WTC11 (cell line): Measurements from ENCODE around the gene ERAP2. TPM values are rescaled to one million over a fixed set of nuclear protein-coding genes. Genes with fewer than 3 reads are reported as not detected.
A peak's percentile ranks its signal among the peaks of the same experiment; 100 is the strongest.

Experiments
- ATAC-seq: fragments of 200-7000 bp; cut with Tn5 transposase; 2 replicates; pipeline ENCODE4 v1.10.0; 2021; ENCODE audit warnings: mild to moderate bottlenecking, moderate library complexity
- CTCF ChIA-PET: fragments of 300-600 bp; sonication (Branson Sonifier 250); formaldehyde crosslinking; loops from one replicate; lab custom pipeline; 2021; ENCODE audit warnings: antibody characterized with exemption; lab: Charles Lee
- POLR2A ChIA-PET: fragments of 350-600 bp; sonication (Branson Sonifier 250); formaldehyde crosslinking; loops from one replicate; lab custom pipeline; 2021; ENCODE audit warnings: antibody characterized with exemption; lab: Charles Lee
- DNase-seq: peaks from one replicate; pipeline ENCODE4 v3.0.0; 2021; ENCODE audit warnings: low spot score
- H3K27ac Mint-ChIP-seq: 2 replicates; pipeline ENCODE4 v1.8.0; 2021; ENCODE audit warnings: mixed read lengths
- H3K27me3 Mint-ChIP-seq: 2 replicates; pipeline ENCODE4 v1.8.0; 2021; ENCODE audit warnings: low read depth, mild to moderate bottlenecking, moderate library complexity, mixed read lengths
- H3K36me3 Mint-ChIP-seq: 2 replicates; pipeline ENCODE4 v1.8.0; 2021; ENCODE audit warnings: mixed read lengths
- H3K4me1 Mint-ChIP-seq: 2 replicates; pipeline ENCODE4 v1.8.0; 2022; ENCODE audit warnings: mixed read lengths
- H3K4me3 Mint-ChIP-seq: 2 replicates; pipeline ENCODE4 v1.8.0; 2021; ENCODE audit warnings: mild to moderate bottlenecking, moderate library complexity, mixed read lengths
- H3K9me3 Mint-ChIP-seq: 2 replicates; pipeline ENCODE4 v1.8.0; 2021; ENCODE audit warnings: mixed read lengths
- AR ChIP-seq: fragments of 250-450 bp; sonication (Bioruptor Pico); IDR thresholded peaks from 2 replicates; pipeline ENCODE4 v1.9.0; 2021; ENCODE audit warnings: mild to moderate bottlenecking
- CREM ChIP-seq: sonication (generic); formaldehyde crosslinking; IDR thresholded peaks from 2 replicates; pipeline ENCODE4 v1.8.1; 2022; ENCODE audit warnings: mild to moderate bottlenecking, missing genetic modification reagents, moderate library complexity
- ELF4 ChIP-seq: sonication (generic); formaldehyde crosslinking; IDR thresholded peaks from 2 replicates; pipeline ENCODE4 v1.8.1; 2022; ENCODE audit warnings: low read depth, mild to moderate bottlenecking, moderate library complexity, missing genetic modification reagents
- EMX1 ChIP-seq: fragments of 250-450 bp; sonication (Bioruptor Pico); IDR thresholded peaks from 2 replicates; pipeline ENCODE4 v1.8.0; 2021; ENCODE audit warnings: mild to moderate bottlenecking
- ESRRA ChIP-seq: sonication (generic); formaldehyde crosslinking; IDR thresholded peaks from 2 replicates; pipeline ENCODE4 v1.8.1; 2022; ENCODE audit warnings: mild to moderate bottlenecking, missing genetic modification reagents, borderline replicate concordance
- GABPB1 ChIP-seq: sonication (generic); formaldehyde crosslinking; IDR thresholded peaks from 2 replicates; pipeline ENCODE4 v1.8.1; 2023; ENCODE audit warnings: mild to moderate bottlenecking, missing genetic modification reagents
- IRF2 ChIP-seq: sonication (generic); formaldehyde crosslinking; IDR thresholded peaks from 2 replicates; pipeline ENCODE4 v1.8.0; 2022; ENCODE audit warnings: low read depth, missing genetic modification reagents, borderline replicate concordance
- JAZF1 ChIP-seq: fragments of 250-450 bp; sonication (Bioruptor Pico); IDR thresholded peaks from 2 replicates; pipeline ENCODE4 v1.9.0; 2021; ENCODE audit warnings: moderate library complexity, mild to moderate bottlenecking, inconsistent platforms
- NFATC4 ChIP-seq: fragments of 250-450 bp; sonication (Bioruptor Pico); IDR thresholded peaks from 2 replicates; pipeline ENCODE4 v1.9.0; 2021; ENCODE audit warnings: mild to moderate bottlenecking
- NFE2L1 ChIP-seq: sonication (generic); formaldehyde crosslinking; IDR thresholded peaks from 2 replicates; pipeline ENCODE4 v1.8.1; 2023; ENCODE audit warnings: missing genetic modification reagents
- OVOL2 ChIP-seq: fragments of 250-450 bp; sonication (Bioruptor Pico); IDR thresholded peaks from 2 replicates; pipeline ENCODE4 v1.9.0; 2021; ENCODE audit warnings: mild to moderate bottlenecking, borderline replicate concordance
- PRDM15 ChIP-seq: sonication (generic); formaldehyde crosslinking; IDR thresholded peaks from 2 replicates; pipeline ENCODE4 v1.8.0; 2022; ENCODE audit warnings: missing genetic modification reagents
- PRRX2 ChIP-seq: fragments of 250-450 bp; sonication (Bioruptor Pico); IDR thresholded peaks from 2 replicates; pipeline ENCODE4 v1.8.0; 2021; ENCODE audit warnings: mild to moderate bottlenecking
- RORB ChIP-seq: fragments of 250-450 bp; sonication (Bioruptor Pico); IDR thresholded peaks from 2 replicates; pipeline ENCODE4 v1.9.0; 2021; ENCODE audit warnings: mild to moderate bottlenecking
- TEAD1 ChIP-seq: sonication (generic); formaldehyde crosslinking; IDR thresholded peaks from 2 replicates; pipeline ENCODE4 v1.8.0; 2022; ENCODE audit warnings: mild to moderate bottlenecking, missing genetic modification reagents
- USF1 ChIP-seq: sonication (generic); formaldehyde crosslinking; IDR thresholded peaks from 2 replicates; pipeline ENCODE4 v1.8.0; 2022; ENCODE audit warnings: mild to moderate bottlenecking, missing genetic modification reagents
- USF2 ChIP-seq: sonication (generic); formaldehyde crosslinking; IDR thresholded peaks from 2 replicates; pipeline ENCODE4 v1.8.1; 2023; ENCODE audit warnings: mild to moderate bottlenecking, missing genetic modification reagents, moderate library complexity
- ZNF219 ChIP-seq: sonication (generic); formaldehyde crosslinking; IDR thresholded peaks from 2 replicates; pipeline ENCODE4 v1.8.0; 2023; ENCODE audit warnings: missing genetic modification reagents, mild to moderate bottlenecking, borderline replicate concordance
- ZNF671 ChIP-seq: fragments of 250-450 bp; sonication (Bioruptor Pico); IDR thresholded peaks from 2 replicates; pipeline ENCODE4 v1.8.0; 2021; ENCODE audit warnings: mild to moderate bottlenecking
- total RNA-seq: library from RNA; stranded (reverse); gene quantifications from 3 replicates; pipeline ENCODE4 v1.2.3, GENCODE V29; 2021
- TF ChIP-seq, protein P1 (sequence below): sonication (generic); formaldehyde crosslinking; IDR thresholded peaks from 2 replicates; pipeline ENCODE4 v1.8.1; 2022; ENCODE audit warnings: mild to moderate bottlenecking, moderate library complexity, missing genetic modification reagents
- TF ChIP-seq, protein P2 (sequence below): sonication (generic); formaldehyde crosslinking; IDR thresholded peaks from 2 replicates; pipeline ENCODE4 v1.8.1; 2022; ENCODE audit warnings: low read depth, mild to moderate bottlenecking, moderate library complexity, missing genetic modification reagents, borderline replicate concordance
- TF ChIP-seq, protein P3 (sequence below): sonication (generic); formaldehyde crosslinking; IDR thresholded peaks from 2 replicates; pipeline ENCODE4 v1.8.0; 2022; ENCODE audit warnings: mild to moderate bottlenecking, missing genetic modification reagents

Gene ERAP2
- total RNA-seq, 1 experiment from 2014 or later = 0.13 TPM

GRCh38 chr5:96952118-96952750 lies 75.9 kb downstream of the ERAP2 start:
- TF ChIP-seq, protein P1, sequence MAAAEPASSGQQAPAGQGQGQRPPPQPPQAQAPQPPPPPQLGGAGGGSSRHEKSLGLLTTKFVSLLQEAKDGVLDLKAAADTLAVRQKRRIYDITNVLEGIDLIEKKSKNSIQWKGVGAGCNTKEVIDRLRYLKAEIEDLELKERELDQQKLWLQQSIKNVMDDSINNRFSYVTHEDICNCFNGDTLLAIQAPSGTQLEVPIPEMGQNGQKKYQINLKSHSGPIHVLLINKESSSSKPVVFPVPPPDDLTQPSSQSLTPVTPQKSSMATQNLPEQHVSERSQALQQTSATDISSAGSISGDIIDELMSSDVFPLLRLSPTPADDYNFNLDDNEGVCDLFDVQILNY (CRISPR knock-in tag) = no peak
- no peak for TF ChIP-seq RORB (CRISPR knock-in tag)
- TF ChIP-seq GABPB1 (CRISPR knock-in tag) = no peak
- TF ChIP-seq ZNF671 (CRISPR knock-in tag) = no peak
- no peak for TF ChIP-seq PRDM15 (CRISPR knock-in tag)
- TF ChIP-seq ZNF219 (CRISPR knock-in tag) = no peak
- no peak for TF ChIP-seq TEAD1 (CRISPR knock-in tag)
- ATAC-seq (no peak), DNase-seq (no peak)
- POLR2A ChIA-PET = no interaction called here
- Mint-ChIP-seq H3K36me3 (peaks cover 13% of the 10 kb centered on the region), H3K4me1 (peaks cover 19% of the 10 kb centered on the region), H3K27ac (peak overlapping the region; percentile 6; the same call in 1 of the 2 replicates), H3K27me3 (no peaks in the 10 kb centered on the region; the same call in 1 of the 2 replicates), H3K4me3 (no peak overlapping the region), H3K9me3 (peaks cover 15% of the 10 kb centered on the region)
- CTCF ChIA-PET = interaction anchor here (1.0 to 1.7 kb wide), 2 partner anchors 11 to 200 kb away, joined by 3 read pairs; no protein-coding TSS in a partner anchor

GRCh38 chr5:96952974-96953730 lies 76.9 kb downstream of the ERAP2 start:
- H3K27ac Mint-ChIP-seq = no peak overlapping the region
- H3K9me3 Mint-ChIP-seq = peaks cover 16% of the 10 kb centered on the region
- H3K36me3 Mint-ChIP-seq = peaks cover 13% of the 10 kb centered on the region
- H3K4me1 Mint-ChIP-seq = peaks cover 19% of the 10 kb centered on the region
- ATAC-seq = no peak; the same call in 1 of the 2 replicates
- no peaks in the 10 kb centered on the region; the same call in 1 of the 2 replicates for H3K27me3 Mint-ChIP-seq
- DNase-seq = no peak
- ChIA-PET POLR2A (no interaction called here), CTCF (interaction anchor here (1.0 to 1.7 kb wide), 2 partner anchors 10 to 201 kb away, joined by 3 read pairs; no protein-coding TSS in a partner anchor)
- H3K4me3 Mint-ChIP-seq = no peak overlapping the region
- TF ChIP-seq AR (CRISPR knock-in tag) (no peak), USF1 (CRISPR knock-in tag) (no peak), RORB (CRISPR knock-in tag) (no peak), ELF4 (CRISPR knock-in tag) (no peak), JAZF1 (CRISPR knock-in tag) (no peak), ESRRA (CRISPR knock-in tag) (no peak), OVOL2 (CRISPR knock-in tag) (no peak), PRRX2 (CRISPR knock-in tag) (no peak), NFATC4 (CRISPR knock-in tag) (no peak), USF2 (CRISPR knock-in tag) (no peak), IRF2 (CRISPR knock-in tag) (no peak), NFE2L1 (CRISPR knock-in tag) (no peak), CREM (CRISPR knock-in tag) (no peak), EMX1 (CRISPR knock-in tag) (no peak)
- TF ChIP-seq, protein P2, sequence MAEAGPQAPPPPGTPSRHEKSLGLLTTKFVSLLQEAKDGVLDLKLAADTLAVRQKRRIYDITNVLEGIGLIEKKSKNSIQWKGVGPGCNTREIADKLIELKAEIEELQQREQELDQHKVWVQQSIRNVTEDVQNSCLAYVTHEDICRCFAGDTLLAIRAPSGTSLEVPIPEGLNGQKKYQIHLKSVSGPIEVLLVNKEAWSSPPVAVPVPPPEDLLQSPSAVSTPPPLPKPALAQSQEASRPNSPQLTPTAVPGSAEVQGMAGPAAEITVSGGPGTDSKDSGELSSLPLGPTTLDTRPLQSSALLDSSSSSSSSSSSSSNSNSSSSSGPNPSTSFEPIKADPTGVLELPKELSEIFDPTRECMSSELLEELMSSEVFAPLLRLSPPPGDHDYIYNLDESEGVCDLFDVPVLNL (CRISPR knock-in tag) = no peak
- TF ChIP-seq, protein P3, sequence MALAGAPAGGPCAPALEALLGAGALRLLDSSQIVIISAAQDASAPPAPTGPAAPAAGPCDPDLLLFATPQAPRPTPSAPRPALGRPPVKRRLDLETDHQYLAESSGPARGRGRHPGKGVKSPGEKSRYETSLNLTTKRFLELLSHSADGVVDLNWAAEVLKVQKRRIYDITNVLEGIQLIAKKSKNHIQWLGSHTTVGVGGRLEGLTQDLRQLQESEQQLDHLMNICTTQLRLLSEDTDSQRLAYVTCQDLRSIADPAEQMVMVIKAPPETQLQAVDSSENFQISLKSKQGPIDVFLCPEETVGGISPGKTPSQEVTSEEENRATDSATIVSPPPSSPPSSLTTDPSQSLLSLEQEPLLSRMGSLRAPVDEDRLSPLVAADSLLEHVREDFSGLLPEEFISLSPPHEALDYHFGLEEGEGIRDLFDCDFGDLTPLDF (CRISPR knock-in tag) = no peak
